GM18867 (cell line): ENCODE measurements around the gene WASHC2A.
A peak's percentile ranks its signal among the peaks of the same experiment; 100 is the strongest.
"Not testable (repeated sequence)": the region's sequence is repeated elsewhere in the genome, so short reads cannot be mapped to it uniquely, and the experiment has no call there.

Experiments
- ATAC-seq: cut with Tn5 transposase; IDR thresholded peaks from one replicate; pipeline ENCODE4 v1.9.1; 2021; ENCODE audit warnings: mild to moderate bottlenecking, moderate library complexity; ENCODE audit not compliant: unreplicated experiment

The WASHC2A gene

DNA sequence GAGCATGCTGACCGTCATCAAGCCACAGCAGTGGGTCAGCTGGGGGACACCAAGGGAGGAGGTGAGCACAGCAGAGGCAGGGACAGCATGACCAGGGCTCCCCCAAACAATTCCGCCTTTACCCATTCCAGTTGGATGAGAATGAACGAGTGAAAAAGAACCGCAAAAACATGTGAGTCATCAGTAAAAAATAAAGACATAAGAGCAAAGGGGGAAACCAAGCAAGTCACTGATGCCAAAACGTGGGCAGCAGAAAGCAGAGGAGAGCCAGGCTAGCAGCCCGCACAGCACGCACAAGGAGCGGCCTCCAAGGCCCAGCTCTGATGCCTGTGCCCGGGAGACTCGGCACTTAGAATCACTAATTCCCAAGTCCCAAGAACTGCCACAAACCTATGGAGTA, 7.8 kb upstream of the WASHC2A start:
- not testable (repeated sequence) for ATAC-seq

DNA sequence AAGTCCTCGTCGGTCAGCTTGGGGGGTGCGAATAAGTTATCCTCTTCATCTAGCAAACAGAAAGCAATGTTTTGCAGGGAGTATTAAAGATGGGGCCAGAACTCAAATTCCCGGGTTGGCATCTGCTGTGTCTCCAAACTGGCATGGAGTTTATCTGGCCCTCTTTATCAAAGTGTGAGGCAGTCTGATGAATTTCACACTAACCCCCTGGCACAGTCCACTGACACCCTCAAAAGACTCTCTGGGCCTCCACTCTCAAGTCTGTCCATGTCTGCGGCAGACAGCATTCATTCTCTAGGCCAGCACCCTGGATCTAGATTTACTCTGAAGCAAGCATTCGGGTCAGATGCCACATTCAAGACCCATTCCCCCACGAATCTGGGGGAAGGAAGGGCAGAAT, 6.2 kb upstream of the WASHC2A start:
- not testable (repeated sequence) for ATAC-seq

- no peak for ATAC-seq
Measured at GRCh38 chr10:50063100-50063499, 4.7 kb upstream of the WASHC2A start.

- ATAC-seq: not testable (repeated sequence)
Measured at GRCh38 chr10:50068352-50068659, 552 bp downstream of the WASHC2A start.

DNA sequence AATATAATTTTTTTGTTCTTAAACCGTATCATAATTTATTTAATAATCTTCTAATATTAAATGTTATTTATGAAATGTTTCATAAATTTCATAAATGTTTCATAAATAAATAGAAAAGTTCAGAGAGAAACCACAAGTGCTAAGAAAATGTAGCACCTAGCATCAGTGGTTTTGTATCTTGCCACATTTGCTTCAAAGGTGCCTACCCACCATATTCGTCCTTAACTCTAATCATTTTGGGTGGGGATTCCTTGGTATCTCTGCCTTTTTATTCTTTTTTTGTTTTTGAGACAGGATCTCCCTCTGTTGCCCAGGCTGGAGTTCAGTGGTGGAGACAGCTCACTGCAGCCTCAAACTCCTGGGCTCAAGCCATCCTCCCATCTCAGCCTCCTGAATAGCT, 7.4 kb downstream of the WASHC2A start:
- ATAC-seq: not testable (repeated sequence)

DNA sequence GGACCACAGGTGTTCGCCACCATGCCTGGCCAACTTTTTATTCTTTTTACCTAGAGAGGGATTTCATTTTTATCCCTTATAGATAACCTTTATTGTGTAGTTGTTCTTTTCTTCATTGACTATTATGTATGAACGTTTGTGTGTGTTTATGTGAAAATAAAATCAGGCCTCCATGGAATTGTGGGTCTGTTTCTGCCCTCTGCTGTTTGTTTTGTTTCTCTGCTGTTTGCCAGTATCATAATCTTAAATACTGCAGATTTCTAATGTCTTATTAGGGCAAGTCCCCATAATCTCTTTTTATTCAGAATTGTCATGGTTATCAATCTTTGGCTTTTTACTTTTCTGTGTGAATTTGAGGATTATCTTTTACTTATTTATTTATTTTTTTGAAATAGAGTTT, 7.8 kb downstream of the WASHC2A start:
- not testable (repeated sequence) for ATAC-seq

- not testable (repeated sequence) for ATAC-seq
Measured at GRCh38 chr10:50091304-50091703, 23.6 kb downstream of the WASHC2A start.

- not testable (repeated sequence) for ATAC-seq
Measured at GRCh38 chr10:50092928-50093327, 25.2 kb downstream of the WASHC2A start.

- not testable (repeated sequence) for ATAC-seq
Measured at GRCh38 chr10:50094630-50095029, 26.9 kb downstream of the WASHC2A start.

- not testable (repeated sequence) for ATAC-seq
Measured at GRCh38 chr10:50095402-50095801, 27.6 kb downstream of the WASHC2A start.

GRCh38 chr10:50096722-50097121, 29.0 kb downstream of the WASHC2A start:
- ATAC-seq: not testable (repeated sequence)

GRCh38 chr10:50098645-50099044, 30.9 kb downstream of the WASHC2A start:
- ATAC-seq: not testable (repeated sequence)

GRCh38 chr10:50101139-50101582, 33.4 kb downstream of the WASHC2A start:
- not testable (repeated sequence) for ATAC-seq

DNA sequence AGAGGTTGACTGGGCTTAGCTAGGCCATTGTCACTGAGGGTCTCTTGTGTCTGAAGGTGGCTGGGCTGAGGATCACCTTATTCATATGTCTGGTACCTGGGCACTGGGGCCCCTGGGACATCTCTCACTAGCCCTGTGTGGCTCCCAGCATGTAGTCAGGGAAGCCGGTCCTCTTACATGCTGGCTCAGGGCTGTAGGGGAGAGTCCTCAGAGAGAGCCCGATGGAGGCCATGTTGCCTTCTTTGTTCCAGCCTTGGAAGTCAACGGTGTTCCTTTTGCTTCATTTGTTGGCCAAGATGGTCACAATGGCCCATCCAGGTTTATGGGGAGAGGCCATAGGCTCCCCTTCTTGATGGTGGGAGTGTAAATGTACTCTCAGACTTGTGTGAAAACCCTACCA, 34.0 kb downstream of the WASHC2A start:
- peak; percentile 11 for ATAC-seq

GRCh38 chr10:50102267-50102666, 34.5 kb downstream of the WASHC2A start:
- peak; percentile 70 for ATAC-seq

- not testable (repeated sequence) for ATAC-seq
Measured at GRCh38 chr10:50108999-50109698, 41.4 kb downstream of the WASHC2A start.

- not testable (repeated sequence) for ATAC-seq
Measured at GRCh38 chr10:50112419-50113112, 44.8 kb downstream of the WASHC2A start.

- not testable (repeated sequence) for ATAC-seq
Measured at GRCh38 chr10:50126765-50127164, 59.0 kb downstream of the WASHC2A start.

DNA sequence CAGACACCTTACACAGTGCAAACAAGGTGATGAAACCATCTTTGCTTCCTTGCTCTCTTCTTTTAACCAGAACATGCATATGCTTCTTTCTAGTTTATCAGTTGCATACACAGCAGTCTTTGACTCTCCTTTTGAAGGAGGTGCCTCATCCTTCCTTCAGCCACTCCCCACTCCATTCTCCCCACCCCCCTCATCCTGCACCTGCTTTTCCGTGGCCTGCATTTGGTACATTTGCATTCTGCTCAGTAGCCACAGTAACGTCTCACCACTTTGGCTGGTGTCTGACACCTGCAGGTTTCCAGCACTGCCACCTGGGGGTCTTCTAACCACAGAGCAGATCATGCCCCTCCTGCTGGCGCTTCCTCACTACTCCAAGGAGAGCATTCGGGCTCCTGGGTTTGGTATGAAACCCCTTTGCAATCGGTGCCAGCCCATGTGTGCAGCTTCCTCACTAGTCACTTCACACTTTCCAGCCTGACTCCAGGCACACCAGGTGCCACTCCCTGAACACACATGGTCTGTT, 60.1 kb downstream of the WASHC2A start:
- ATAC-seq: not testable (repeated sequence)

GRCh38 chr10:50131245-50131965, 63.7 kb downstream of the WASHC2A start:
- not testable (repeated sequence) for ATAC-seq

- not testable (repeated sequence) for ATAC-seq
Measured at GRCh38 chr10:50132322-50132721, 64.6 kb downstream of the WASHC2A start.
